NCI-H526 treated with DMSO at 0.1 percent for 48 hours (cell line): ENCODE results near the gene GPX6.
A peak's percentile ranks its signal among the peaks of the same experiment; 100 is the strongest.
"Not testable (repeated sequence)": the region's sequence is repeated elsewhere in the genome, so short reads cannot be mapped to it uniquely, and the experiment has no call there.

ENCODE experiments used
- DNase-seq: peaks from one replicate; lab custom pipeline; 2025; lab: John Stamatoyannopoulos, UW

GPX6 gene

DNA sequence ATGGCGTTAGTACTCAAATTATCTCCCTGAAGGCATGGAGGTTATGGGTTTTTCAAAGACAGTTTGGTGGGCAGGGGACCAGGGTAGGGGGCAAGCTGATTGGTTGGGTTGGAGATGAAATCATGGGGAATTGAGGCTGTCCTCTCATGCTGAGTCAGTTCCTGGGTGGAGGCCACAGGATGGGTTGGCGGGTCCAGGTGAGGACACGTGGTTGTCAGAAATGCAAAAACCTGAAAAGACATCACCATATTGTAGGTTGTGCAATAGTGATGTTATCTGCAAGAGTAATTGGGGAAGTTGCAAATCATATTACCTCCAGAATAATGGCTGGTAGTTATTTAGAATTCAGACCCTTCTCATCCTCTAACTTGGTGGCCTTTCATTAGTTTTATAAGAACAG lies 30.1 kb downstream of the GPX6 start:
- DNase-seq = no peak

DNA sequence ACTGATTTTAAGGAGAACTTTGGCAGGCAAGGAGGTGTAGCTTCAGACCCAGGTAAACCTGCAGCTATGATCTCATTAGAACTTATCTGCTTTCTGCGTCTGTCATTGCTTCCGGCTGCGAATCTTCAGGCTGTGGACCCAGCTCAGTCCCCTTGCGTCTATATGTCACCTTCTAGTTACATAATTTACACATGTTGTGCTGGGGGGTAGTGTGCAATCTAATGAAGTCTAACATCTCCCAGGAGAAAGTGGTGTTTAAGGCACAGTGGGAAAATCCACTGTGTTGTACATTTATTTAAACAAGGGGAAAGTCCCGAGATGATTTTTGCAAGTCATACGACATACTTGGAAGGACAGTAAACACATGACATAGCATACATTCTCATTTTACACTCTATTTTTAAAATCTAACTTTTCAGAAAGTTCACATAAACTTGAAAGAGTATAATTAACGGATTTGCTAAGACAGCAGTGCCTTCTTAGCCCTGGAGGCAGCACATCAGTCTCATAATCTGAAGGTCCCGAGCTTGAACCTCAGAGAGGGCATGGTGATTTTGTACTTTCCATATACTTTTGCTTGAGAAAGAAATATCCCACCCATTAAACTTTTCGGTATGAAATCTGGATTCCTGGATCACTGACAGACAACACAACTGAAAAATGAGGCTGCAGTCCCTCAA lies 35.2 kb downstream of the GPX6 start:
- no peak for DNase-seq

DNA sequence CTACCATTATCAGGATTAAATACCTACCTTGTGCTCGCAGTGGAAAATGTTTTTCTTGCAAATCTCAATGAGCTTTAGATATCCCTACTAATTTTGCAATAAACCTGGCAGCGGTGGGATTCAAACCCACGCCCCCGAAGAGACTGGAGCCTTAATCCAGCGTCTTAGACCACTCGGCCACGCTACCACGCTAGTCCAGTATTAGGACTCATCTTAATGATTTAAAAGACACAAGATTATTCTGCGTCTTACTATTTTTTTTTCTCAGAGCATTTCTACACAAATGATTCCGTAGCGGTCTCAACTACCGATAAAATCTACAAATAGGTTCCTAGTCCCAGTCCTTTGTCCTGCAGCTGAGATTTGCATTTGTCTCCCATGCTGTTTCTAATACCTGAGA lies 37.1 kb downstream of the GPX6 start:
- no peak for DNase-seq

DNA sequence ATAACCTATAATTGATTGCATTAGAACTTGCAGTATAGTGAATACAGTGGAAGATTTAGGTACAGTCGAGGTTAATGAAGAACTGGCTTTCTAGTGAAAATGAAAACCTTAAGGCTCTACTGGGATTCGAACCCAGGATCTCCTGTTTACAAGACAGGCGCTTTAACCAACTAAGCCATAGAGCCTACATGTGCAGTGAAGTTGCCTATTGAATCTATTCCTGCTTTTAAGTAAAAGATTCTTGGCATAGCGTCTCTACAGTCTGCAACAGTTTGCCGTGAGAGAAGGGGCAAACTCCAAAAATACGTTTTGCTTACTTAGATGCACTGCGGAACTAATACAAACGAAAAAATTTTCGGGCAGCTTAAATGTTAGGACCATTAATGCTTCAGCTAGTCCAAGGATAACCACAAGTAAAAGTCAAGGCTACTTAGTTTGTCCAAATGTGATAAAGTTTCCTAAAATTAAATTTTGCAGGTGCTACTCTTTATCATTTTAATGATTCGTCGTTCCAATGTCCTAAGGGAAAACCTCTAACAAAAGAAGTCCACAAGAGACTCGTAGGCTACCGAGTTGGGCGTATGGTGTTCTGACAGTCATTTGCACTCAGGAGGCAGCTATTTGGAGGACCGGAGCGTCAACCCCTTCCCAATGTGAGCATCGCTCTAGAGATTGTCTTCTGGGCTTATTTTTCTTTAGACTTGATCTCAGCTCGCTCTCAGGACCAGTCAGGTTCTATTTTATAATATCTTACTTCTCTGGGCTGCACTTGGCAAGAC lies 41.0 kb downstream of the GPX6 start:
- DNase-seq = peak; percentile 15

DNA sequence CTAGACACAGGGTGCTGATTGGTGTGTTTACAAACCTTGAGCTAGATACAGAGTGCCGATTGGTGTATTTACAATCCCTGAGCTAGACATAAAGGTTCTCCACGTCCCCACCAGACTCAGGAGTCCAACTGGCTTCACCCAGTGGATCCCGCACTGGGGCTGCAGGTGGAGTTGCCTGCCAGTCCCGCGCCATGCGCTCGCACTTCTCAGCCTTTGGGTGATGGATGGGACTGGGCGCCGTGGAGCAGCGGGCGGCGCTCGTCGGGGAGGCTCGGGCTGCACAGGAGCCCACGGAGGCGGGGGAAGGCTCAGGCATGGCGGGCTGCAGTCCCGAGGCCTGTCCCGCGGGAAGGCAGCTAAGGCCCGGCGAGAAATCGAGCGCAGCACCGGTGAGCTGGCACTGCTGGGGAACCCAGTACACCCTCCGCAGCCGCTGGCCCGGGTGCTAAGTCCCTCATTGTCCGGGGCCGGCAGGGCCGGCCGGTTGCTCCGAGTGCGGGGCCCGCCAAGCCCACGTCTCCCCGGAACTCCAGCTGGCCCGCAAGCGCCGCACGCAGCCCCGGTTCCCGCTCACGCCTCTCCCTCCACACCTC lies 46.3 kb downstream of the GPX6 start:
- not testable (repeated sequence) for DNase-seq

DNA sequence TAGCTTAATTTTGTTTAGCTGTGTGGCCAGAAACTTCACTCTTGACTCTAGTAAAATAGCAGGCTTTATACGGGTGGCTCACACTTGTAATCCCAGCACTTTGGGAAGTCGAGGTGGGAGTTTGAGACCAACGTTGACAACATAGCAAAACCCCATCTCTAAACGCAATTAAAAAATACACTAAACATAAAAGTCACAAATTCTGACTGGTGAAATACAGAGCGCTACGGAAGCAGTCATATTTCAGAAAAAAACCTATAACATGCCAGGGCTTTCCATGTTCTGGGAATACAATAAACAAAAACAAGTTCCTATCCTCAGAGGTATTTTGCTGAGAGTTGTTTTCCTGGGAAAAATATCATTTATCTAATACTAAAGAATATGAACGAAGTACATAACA lies 47.5 kb downstream of the GPX6 start:
- no peak for DNase-seq

DNA sequence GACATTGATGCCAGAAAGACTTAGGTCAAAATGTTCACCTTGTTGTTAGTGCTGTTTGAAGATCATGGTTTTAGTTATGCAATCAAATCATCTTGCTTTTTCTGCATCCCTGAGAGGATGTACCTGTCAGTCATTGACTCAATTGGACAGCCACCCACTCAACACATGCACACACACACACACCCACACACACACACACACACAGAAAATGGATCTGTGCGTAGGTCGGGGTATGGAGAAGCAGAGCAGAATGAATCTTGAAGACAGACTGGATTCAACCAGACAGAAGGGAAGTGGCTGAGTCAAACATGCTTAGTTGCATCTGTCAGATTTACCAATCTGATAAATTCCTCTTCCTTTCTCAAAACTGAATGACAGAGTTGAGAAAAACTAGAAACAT lies 53.2 kb downstream of the GPX6 start:
- DNase-seq = no peak

DNA sequence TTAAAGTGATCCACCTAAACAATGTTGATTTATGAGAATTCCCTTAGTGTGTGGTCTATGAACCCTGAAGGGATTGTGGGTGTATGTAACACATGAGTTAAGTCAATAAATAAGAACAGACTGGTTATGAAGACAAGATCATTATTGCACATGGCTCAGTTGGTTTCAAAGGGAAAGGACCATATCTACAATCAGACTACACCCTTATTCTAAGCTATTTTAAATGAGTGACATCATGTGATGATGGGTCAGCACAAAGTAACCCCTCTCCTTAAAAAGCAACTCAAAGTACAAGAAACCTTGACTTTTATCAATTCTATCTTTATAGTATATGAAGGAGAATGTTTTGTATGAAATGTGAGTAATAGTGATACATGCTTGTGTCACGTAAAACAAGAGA lies 57.0 kb downstream of the GPX6 start:
- DNase-seq = no peak
